Smooth muscle cell (in vitro differentiated cells): ENCODE data around the gene AP3M1. TPM values are rescaled to one million over a fixed set of nuclear protein-coding genes. Genes with fewer than 3 reads are reported as not detected.

Source experiments
- DNase-seq: peaks from one replicate; lab custom pipeline; 2025; ENCODE audit not compliant: unreplicated experiment; lab: John Stamatoyannopoulos, UW
- H2AFZ ChIP-seq: fragments of 200-600 bp; sonication (generic); 2 replicates; pipeline ENCODE4 v1.6.0; 2016; ENCODE audit warnings: antibody characterized with exemption, low read depth, mild to moderate bottlenecking
- H3F3A ChIP-seq: fragments of 200-600 bp; sonication (generic); 2 replicates; pipeline ENCODE4 v1.6.0; 2017; ENCODE audit warnings: antibody characterized with exemption, low read depth
- H3K27ac ChIP-seq: fragments of 200-600 bp; sonication (generic); 2 replicates; pipeline ENCODE4 v1.5.1; 2016; ENCODE audit warnings: low read depth, mild to moderate bottlenecking
- H3K27me3 ChIP-seq: fragments of 200-600 bp; sonication (generic); 2 replicates; pipeline ENCODE4 v1.6.1; 2016; ENCODE audit warnings: low read depth, mild to moderate bottlenecking
- H3K36me3 ChIP-seq: fragments of 200-600 bp; sonication (generic); 2 replicates; pipeline ENCODE4 v1.5.1; 2016; ENCODE audit warnings: low read depth
- H3K4me1 ChIP-seq: fragments of 200-600 bp; sonication (generic); 2 replicates; pipeline ENCODE4 v1.5.1; 2016; ENCODE audit warnings: low read depth
- H3K4me2 ChIP-seq: fragments of 200-600 bp; sonication (generic); 2 replicates; pipeline ENCODE4 v1.6.0; 2016; ENCODE audit warnings: mild to moderate bottlenecking
- H3K4me3 ChIP-seq: fragments of 200-600 bp; sonication (generic); 2 replicates; pipeline ENCODE4 v1.5.1; 2016; ENCODE audit warnings: mild to moderate bottlenecking
- H3K79me2 ChIP-seq: fragments of 200-600 bp; sonication (generic); 2 replicates; pipeline ENCODE4 v1.6.0; 2016; ENCODE audit warnings: low read depth, mild to moderate bottlenecking
- H3K9ac ChIP-seq: fragments of 200-600 bp; sonication (generic); 2 replicates; pipeline ENCODE4 v1.6.0; 2016; ENCODE audit warnings: low read depth
- H3K9me3 ChIP-seq: fragments of 200-600 bp; sonication (generic); replicated peaks from 2 replicates; pipeline ENCODE4 v1.5.1; 2016; ENCODE audit warnings: low read depth
- H4K20me1 ChIP-seq: fragments of 200-600 bp; sonication (generic); 2 replicates; pipeline ENCODE4 v1.6.0; 2016; ENCODE audit warnings: low read depth
- WGBS: methylation state at CpG from one replicate; pipeline ENCODE4 v1.1.7; 2016; ENCODE audit warnings: low lambda C conversion rate; 5-methylcytosine and 5-hydroxymethylcytosine counted together
- polyA plus RNA-seq: library from polyadenylated mRNA; unstranded; fragments of >200 nt; fragmentation: Nextera tagmentation; extraction: Ambion mirVana; gene quantifications from 2 replicates; pipeline ENCODE4 v1.2.1, GENCODE V29; 2016
- total RNA-seq: library from RNA; depleted of rRNA; stranded (reverse); fragments of >200 nt; gene quantifications from 2 replicates; pipeline ENCODE4 v1.2.3, GENCODE V29; 2014
- TF ChIP-seq, protein P1 (sequence below): fragments of 200-600 bp; sonication (generic); IDR thresholded peaks from 2 replicates; pipeline ENCODE4 v1.5.1; 2017; ENCODE audit warnings: borderline replicate concordance, mild to moderate bottlenecking, antibody characterized with exemption; ENCODE audit not compliant: insufficient read depth, poor library complexity, severe bottlenecking

Gene AP3M1
- total and polyA plus RNA-seq, 2 experiments from 2014 or later = 18.3 to 29.3 TPM

DNA sequence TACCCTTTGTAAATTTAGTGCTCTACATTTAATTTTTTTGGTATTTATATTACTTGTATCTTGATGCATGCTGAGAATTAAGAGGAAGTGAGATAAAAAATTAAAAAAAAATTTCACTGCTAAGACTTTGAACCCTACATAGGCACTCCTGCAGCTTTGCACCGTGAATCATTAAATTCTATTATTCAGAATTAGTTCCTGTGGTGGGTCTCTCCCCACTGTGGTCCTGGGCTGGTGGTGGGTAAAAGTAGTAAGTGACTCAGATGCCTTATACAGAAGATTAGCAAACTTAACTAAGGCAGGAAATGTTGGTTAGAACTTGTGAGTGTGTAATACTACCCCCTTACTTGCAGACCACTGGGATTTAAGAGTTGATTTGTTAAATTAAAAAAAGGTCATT, 72.6 kb downstream of the AP3M1 start:
- no peaks in the 10 kb centered on the region for H3K9me3 ChIP-seq
- H3K79me2 ChIP-seq = peaks cover 61% of the 10 kb centered on the region
- H3F3A ChIP-seq = peaks cover 50% of the 10 kb centered on the region
- TF ChIP-seq, protein P1, sequence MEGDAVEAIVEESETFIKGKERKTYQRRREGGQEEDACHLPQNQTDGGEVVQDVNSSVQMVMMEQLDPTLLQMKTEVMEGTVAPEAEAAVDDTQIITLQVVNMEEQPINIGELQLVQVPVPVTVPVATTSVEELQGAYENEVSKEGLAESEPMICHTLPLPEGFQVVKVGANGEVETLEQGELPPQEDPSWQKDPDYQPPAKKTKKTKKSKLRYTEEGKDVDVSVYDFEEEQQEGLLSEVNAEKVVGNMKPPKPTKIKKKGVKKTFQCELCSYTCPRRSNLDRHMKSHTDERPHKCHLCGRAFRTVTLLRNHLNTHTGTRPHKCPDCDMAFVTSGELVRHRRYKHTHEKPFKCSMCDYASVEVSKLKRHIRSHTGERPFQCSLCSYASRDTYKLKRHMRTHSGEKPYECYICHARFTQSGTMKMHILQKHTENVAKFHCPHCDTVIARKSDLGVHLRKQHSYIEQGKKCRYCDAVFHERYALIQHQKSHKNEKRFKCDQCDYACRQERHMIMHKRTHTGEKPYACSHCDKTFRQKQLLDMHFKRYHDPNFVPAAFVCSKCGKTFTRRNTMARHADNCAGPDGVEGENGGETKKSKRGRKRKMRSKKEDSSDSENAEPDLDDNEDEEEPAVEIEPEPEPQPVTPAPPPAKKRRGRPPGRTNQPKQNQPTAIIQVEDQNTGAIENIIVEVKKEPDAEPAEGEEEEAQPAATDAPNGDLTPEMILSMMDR = no peak
- peak overlapping the region; percentile 53 for H3K4me2 ChIP-seq
- DNase-seq = no peak
- H4K20me1 ChIP-seq = peaks cover 99% of the 10 kb centered on the region
- 53% methylated on average over 1 of the region's 1 CpG for WGBS
- H3K36me3 ChIP-seq = peaks cover 16% of the 10 kb centered on the region
- H3K4me3 ChIP-seq = no peak overlapping the region
- peaks cover 38% of the 10 kb centered on the region for H3K4me1 ChIP-seq
- no peak overlapping the region for H3K9ac ChIP-seq
- H3K27me3 ChIP-seq = no peaks in the 10 kb centered on the region
- peak overlapping the region; percentile 79 for H3K27ac ChIP-seq
- no peak overlapping the region for H2AFZ ChIP-seq

DNA sequence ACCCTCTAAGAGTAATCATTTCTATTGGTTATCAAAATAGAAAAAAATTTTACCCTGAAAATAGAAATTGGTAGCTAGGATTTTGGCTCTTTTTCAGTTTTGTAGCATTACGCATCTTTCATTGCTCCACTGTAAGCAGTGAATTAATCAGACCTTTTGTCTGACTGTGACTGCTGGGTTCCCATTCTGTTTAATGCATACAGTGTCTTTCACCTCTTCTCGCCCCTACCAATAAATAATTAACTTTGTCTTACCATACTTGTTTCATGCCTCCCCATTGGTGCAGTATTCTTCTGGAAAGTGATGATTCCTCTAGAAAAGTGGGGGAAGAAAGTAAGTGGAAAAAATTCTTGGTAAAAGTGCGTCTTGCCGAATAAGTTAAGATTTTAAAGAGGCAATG, 73.2 kb downstream of the AP3M1 start:
- no peak overlapping the region for H3K9ac ChIP-seq
- H3K79me2 ChIP-seq = peaks cover 61% of the 10 kb centered on the region
- H3K36me3 ChIP-seq = peaks cover 17% of the 10 kb centered on the region
- H3K27me3 ChIP-seq = no peaks in the 10 kb centered on the region
- no peak overlapping the region for H2AFZ ChIP-seq
- peak overlapping the region; percentile 14 for H3K27ac ChIP-seq
- peak overlapping the region; percentile 53 for H3K4me2 ChIP-seq
- peaks cover 38% of the 10 kb centered on the region for H3K4me1 ChIP-seq
- no peak overlapping the region for H3K4me3 ChIP-seq
- TF ChIP-seq, protein P1 = no peak
- no peaks in the 10 kb centered on the region for H3K9me3 ChIP-seq
- no peak for DNase-seq
- 95% methylated on average over 4 of the region's 4 CpGs for WGBS
- H4K20me1 ChIP-seq = peaks cover 99% of the 10 kb centered on the region
- peaks cover 50% of the 10 kb centered on the region for H3F3A ChIP-seq

DNA sequence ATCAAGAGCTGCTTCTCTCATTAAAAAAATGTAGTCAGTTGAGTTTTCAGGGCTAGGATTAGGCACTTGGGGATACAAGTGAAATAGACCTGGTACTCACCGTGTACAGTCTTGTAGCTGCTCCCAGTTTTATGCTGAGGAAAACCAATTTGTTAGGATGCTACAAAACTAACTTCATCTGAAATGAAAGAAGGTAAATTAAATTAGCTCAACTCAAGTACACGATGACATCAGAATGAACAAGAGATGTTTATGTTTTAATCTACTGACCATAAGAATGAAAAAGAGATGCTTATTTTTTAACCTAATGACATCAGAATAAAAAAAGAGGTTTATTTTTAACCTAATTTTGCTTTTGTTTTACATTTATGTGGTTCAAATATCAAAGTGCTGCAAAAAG, 73.7 kb downstream of the AP3M1 start:
- Histone ChIP-seq H3K4me1 (peaks cover 38% of the 10 kb centered on the region), H3K4me2 (no peak overlapping the region), H3K79me2 (peaks cover 62% of the 10 kb centered on the region)

DNA sequence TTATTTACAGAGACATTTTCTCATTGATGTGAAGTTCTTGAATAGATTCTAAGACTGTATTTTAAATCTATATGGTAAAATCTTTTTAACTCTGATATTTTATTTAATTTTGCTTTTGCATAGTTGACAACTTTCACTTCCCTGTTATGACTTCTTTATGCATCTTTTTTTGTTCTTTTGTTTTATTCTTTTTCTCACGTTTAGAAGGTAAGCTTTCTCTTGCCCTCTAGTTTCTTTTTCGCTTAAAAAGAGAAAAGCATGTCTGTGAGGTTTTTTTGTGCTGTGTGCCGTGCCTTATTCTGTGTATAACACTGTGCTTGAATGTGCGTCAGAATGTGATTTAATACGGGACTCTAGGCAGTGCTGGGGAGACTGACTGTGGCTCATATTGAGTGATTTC, 74.7 kb downstream of the AP3M1 start:
- 94% methylated on average over 5 of the region's 5 CpGs for WGBS
- TF ChIP-seq, protein P1 = no peak
- no peak overlapping the region for H3K4me3 ChIP-seq
- peaks cover 50% of the 10 kb centered on the region for H3F3A ChIP-seq
- no peak overlapping the region for H3K4me2 ChIP-seq
- peaks cover 61% of the 10 kb centered on the region for H3K79me2 ChIP-seq
- no peak for DNase-seq
- H3K27me3 ChIP-seq = no peaks in the 10 kb centered on the region
- H3K9me3 ChIP-seq = no peaks in the 10 kb centered on the region
- H3K36me3 ChIP-seq = peaks cover 17% of the 10 kb centered on the region
- H4K20me1 ChIP-seq = peaks cover 97% of the 10 kb centered on the region
- H3K27ac ChIP-seq = no peak overlapping the region
- no peak overlapping the region for H3K9ac ChIP-seq
- no peak overlapping the region for H2AFZ ChIP-seq
- peaks cover 35% of the 10 kb centered on the region for H3K4me1 ChIP-seq

More for the DNA sequence above, 73.7 kb downstream of the AP3M1 start:
- no peak overlapping the region for H3K9ac ChIP-seq
- peak overlapping the region; percentile 14 for H3K27ac ChIP-seq
- WGBS = 93% methylated on average over 2 of the region's 2 CpGs
- TF ChIP-seq, protein P1 = no peak
- peaks cover 50% of the 10 kb centered on the region for H3F3A ChIP-seq
- H3K4me3 ChIP-seq = no peak overlapping the region
- H4K20me1 ChIP-seq = peaks cover 97% of the 10 kb centered on the region
- peaks cover 17% of the 10 kb centered on the region for H3K36me3 ChIP-seq
- H3K9me3 ChIP-seq = no peaks in the 10 kb centered on the region
- H3K27me3 ChIP-seq = no peaks in the 10 kb centered on the region
- DNase-seq = no peak
- no peak overlapping the region for H2AFZ ChIP-seq
